Cardiac septum (tissue), 1 donor: ENCODE measurements around the gene NT5M. TPM values are rescaled to one million over a fixed set of nuclear protein-coding genes. Genes with fewer than 3 reads are reported as not detected.
"Not testable (repeated sequence)": the region's sequence is repeated elsewhere in the genome, so short reads cannot be mapped to it uniquely, and the experiment has no call there.

Experiments
- DNase-seq: peaks from one replicate; pipeline ENCODE4 v3.0.0-alpha.2; 2020; ENCODE audit warnings: low spot score
- intact Hi-C: fragments of 100-400 bp; cut with DNase I; formaldehyde crosslinking; loops from one replicate; pipeline ENCODE4 v1.14.0; 2022
- long read RNA-seq: library from polyadenylated mRNA; unstranded; transcript quantifications from one replicate; pipeline ENCODE4 v2.0.0, GENCODE V29; 2021
- total RNA-seq: library from RNA; stranded (reverse); fragmentation: NEBNext Ultra II Directional; extraction: Animal tissue kit (Norgen Biotek cat#: 25700); gene quantifications from one replicate; pipeline ENCODE4 v1.2.1, GENCODE V29; 2021
- donor health status: DM: no; HTN: no; CAD: no.

The NT5M gene
- total RNA-seq = 7.5 TPM
- long read RNA-seq, transcript NT5M-201 (5 exons, 1,617 nt) = major isoform, 18 of 31 reads
- long read RNA-seq, partial matches to known transcripts = 0 of 31 reads
- long read RNA-seq, other reads (novel, unspliced or antisense) = 10 of 31 reads

DNA sequence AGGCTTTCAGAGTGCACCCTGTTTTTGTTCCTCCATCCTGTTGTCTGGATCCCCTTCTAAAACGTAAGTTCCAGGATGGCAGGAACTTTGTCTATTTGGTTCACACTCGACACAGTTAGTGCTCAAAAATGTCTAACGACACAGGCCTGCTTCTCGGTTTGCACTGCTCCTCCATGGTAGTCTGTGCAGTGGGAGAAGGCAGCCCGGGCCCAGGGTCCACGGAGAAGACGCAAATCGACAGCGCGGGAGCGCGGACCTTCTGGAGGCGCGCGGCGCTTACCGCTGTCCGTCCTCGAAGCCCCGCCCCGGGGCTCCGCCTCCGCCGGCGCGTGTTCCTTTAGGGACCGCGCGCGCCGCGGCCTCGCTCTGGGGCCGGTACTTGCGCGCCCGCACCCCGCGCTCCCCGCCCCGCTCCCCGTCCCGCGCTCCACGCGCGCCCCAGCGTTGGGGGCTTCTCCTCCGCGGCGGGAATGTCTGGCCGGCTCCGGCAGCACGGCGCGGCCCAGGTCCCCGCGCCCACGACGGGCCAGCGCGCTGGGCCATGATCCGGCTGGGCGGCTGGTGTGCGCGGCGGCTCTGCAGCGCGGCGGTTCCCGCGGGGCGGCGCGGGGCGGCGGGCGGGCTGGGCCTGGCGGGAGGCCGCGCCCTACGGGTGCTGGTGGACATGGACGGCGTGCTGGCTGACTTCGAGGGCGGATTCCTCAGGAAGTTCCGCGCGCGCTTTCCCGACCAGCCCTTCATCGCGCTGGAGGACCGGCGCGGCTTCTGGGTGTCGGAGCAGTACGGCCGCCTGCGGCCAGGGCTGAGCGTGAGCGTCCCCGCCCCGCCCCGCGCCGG is at the start of gene NT5M:
Gene NT5M (plus strand): TSS at position 364 of the 837 bp plus-strand sequence. CDS start 178 bp downstream, at position 542.
- intact Hi-C loops = loop anchor here (10.0 kb wide), 1 partner anchor 298 kb away; no protein-coding TSS in a partner anchor
- peak; percentile 91 for DNase-seq

GRCh38 chr17:17253406-17253805 is 49.8 kb upstream of the NT5M start:
- DNase-seq = no peak
- intact Hi-C loops = no loop called here

- DNase-seq = no peak
- intact Hi-C loops = no loop called here
These were observed 49.1 kb upstream of the NT5M start for GRCh38 chr17:17254036-17254435.

- DNase-seq, intact Hi-C loops: not testable (repeated sequence)
These were observed 47.5 kb upstream of the NT5M start for GRCh38 chr17:17255689-17256088.

DNA sequence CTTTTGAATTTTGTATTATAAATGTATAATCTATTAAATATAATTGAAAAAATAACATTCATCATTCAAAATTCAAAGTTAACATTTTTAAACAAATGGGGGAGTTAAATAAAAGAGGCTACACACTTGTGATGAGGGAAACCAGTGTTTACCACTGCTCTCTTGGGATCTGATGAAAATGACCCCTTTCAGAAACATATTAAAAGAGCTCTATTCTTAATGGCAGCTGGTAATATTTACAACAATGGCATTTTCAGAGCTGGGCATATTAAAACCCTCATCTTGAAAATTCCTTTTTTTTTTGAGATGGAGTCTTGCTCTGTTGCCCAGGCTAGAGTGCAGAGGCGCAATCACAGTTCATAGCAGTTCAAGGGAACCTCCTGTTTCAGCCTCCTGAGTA is 46.9 kb upstream of the NT5M start:
- intact Hi-C loops = no loop called here
- no peak for DNase-seq

- intact Hi-C loops = no loop called here
- no peak for DNase-seq
These were observed 45.2 kb upstream of the NT5M start for GRCh38 chr17:17258011-17258410.

GRCh38 chr17:17258998-17259397 is 44.2 kb upstream of the NT5M start:
- intact Hi-C loops = no loop called here
- DNase-seq = no peak

- intact Hi-C loops = no loop called here
- DNase-seq = no peak
These were observed 38.7 kb upstream of the NT5M start for GRCh38 chr17:17264430-17264829.

GRCh38 chr17:17269926-17270773 is 33.0 kb upstream of the NT5M start:
- intact Hi-C loops = no loop called here

DNA sequence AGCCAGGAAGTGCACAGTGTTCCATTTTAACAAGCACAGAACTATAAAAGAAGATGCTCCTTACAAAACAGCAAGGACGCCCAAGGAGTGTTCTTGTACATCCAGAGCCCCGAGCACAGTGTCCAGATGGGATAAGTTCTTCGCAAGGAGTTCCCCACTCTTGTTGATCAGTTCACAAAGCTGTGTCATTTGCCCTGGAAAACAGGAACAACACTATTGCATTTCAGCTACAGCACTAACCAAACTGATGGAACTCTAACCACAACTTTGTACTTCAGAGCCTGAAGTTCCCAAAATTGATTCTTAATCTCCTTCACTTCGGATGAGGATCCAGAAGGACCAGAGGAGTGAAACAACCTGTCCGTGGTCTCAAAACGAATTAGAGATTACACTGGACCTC is 27.2 kb upstream of the NT5M start:
- intact Hi-C loops = no loop called here

More at GRCh38 chr17:17269926-17270773, 33.0 kb upstream of the NT5M start:
- DNase-seq = no peak

GRCh38 chr17:17277431-17277830 is 25.7 kb upstream of the NT5M start:
- intact Hi-C loops, DNase-seq: not testable (repeated sequence)

More for the DNA sequence above, 27.2 kb upstream of the NT5M start:
- no peak for DNase-seq

DNA sequence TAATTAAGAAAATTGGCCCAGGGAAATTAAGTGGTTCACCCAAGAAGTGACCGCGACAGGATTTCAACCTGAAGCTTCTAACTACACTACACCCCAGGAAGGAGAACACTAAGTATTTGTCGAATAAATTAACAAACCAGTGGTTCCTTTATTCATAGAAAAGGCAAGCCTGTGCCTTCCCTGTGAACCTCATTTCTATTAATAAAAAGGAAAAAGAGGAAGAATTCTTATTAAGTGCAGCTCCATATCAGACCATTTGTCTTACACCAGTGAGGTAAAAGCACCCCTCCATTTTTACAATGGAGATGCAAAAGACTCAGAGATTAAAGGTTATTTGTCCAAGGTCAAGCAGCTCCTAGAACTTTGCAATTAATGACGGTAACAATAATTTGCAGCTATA is 23.9 kb upstream of the NT5M start:
- DNase-seq = no peak
- intact Hi-C loops = no loop called here

DNA sequence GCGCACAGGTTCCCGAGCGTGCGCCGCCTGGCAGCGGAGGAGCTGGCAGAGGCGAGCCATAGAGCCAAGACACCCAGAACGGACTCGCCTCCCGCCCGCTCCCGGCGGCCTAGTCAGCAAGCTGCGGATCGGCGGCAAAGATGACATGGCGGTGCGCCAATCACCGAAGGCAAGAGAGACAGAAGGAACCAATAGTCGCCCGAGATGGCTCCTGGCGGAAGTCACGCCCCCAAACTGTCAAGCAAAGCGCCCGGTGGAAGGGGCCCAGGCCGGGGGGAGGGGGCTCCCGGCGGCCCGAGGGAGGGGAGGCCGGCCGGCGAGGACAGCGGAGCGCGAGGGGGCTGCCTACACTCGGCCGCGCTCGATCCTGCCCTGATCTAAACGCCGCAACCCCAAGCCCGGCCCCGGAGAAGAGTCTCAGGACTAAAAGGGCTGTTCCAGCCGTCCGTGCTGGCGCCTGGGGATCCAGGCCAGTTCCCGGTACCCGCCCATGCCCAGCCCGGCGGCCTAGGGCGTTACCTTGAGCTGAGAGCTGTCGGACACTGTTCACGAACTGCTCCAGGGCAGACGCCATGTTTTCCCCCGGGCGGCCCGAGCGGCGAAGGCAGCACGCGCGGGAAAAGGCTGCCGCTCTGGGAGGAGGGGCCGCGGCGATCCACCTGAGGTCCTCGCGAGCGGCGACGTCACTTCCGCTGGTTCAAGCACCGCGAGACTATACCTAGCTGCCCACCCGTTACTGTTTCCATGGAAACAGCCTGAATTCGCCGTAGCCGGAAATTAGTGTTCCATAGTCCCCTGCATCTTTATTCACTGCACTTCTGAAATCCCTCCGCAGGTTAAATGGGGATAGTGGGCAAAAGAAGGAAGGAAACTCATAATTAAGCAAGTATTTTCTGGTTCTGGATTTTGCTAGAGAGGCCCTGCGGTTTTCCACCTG is 22.3 kb upstream of the NT5M start, which contains the start of gene COPS3:
Gene COPS3 (minus strand): TSS at position 634 of the 937 bp plus-strand sequence. CDS start 60 bp downstream, at position 574.
- intact Hi-C loops = no loop called here
- DNase-seq = peak; percentile 98

- intact Hi-C loops = no loop called here
- no peak for DNase-seq
These were observed 17.2 kb upstream of the NT5M start for GRCh38 chr17:17285951-17286350.

- intact Hi-C loops = no loop called here
These were observed 14.1 kb upstream of the NT5M start for GRCh38 chr17:17289086-17289485.

GRCh38 chr17:17289701-17290100 is 13.5 kb upstream of the NT5M start:
- no peak for DNase-seq
- intact Hi-C loops = no loop called here

More at GRCh38 chr17:17289086-17289485, 14.1 kb upstream of the NT5M start:
- DNase-seq = no peak

- intact Hi-C loops = no loop called here
- no peak for DNase-seq
These were observed 8.0 kb upstream of the NT5M start for GRCh38 chr17:17295141-17295540.

- intact Hi-C loops = no loop called here
- no peak for DNase-seq
These were observed 6.0 kb upstream of the NT5M start for GRCh38 chr17:17297217-17297616.

- no peak for DNase-seq
- intact Hi-C loops = no loop called here
These were observed 5.1 kb upstream of the NT5M start for GRCh38 chr17:17298108-17298507.
